H9 (cell line): ENCODE results near the gene RBM44. TPM values are rescaled to one million over a fixed set of nuclear protein-coding genes. Genes with fewer than 3 reads are reported as not detected.

Experiments used
- DNase-seq: peaks from one replicate; pipeline ENCODE4 v3.0.0-alpha.2; 2017
- H2AFZ ChIP-seq: one replicate; pipeline ENCODE4 v1.6.1; 2013; ENCODE audit warnings: mild to moderate bottlenecking, low read length, control low read depth, moderate library complexity
- H2AK5ac ChIP-seq: 2 replicates; pipeline ENCODE4 v1.6.1; 2013; ENCODE audit warnings: low read length, control low read depth, mixed read lengths; ENCODE audit not compliant: insufficient read length
- H2BK120ac ChIP-seq: one replicate; pipeline ENCODE4 v1.6.1; 2013; ENCODE audit warnings: low read depth, mild to moderate bottlenecking, low read length, control low read depth, inconsistent platforms; ENCODE audit not compliant: poor library complexity, severe bottlenecking
- H2BK12ac ChIP-seq: 2 replicates; pipeline ENCODE4 v1.6.1; 2013; ENCODE audit warnings: low read length, control low read depth, mixed read lengths, low read depth; ENCODE audit not compliant: insufficient read length
- H2BK15ac ChIP-seq: 2 replicates; pipeline ENCODE4 v1.6.1; 2013; ENCODE audit warnings: low read depth, low read length, control low read depth
- H2BK20ac ChIP-seq: one replicate; pipeline ENCODE4 v1.6.1; 2013; ENCODE audit warnings: low read depth, mild to moderate bottlenecking, low read length, control low read depth, inconsistent platforms; ENCODE audit not compliant: poor library complexity, severe bottlenecking
- H2BK5ac ChIP-seq: 2 replicates; pipeline ENCODE4 v1.6.1; 2013; ENCODE audit warnings: low read length, control low read depth, mixed read lengths; ENCODE audit not compliant: insufficient read length
- H3K14ac ChIP-seq: 2 replicates; pipeline ENCODE4 v1.6.1; 2013; ENCODE audit warnings: low read length, control low read depth; ENCODE audit not compliant: insufficient read depth
- H3K18ac ChIP-seq: 2 replicates; pipeline ENCODE4 v1.6.1; 2013; ENCODE audit warnings: low read depth, mild to moderate bottlenecking, mixed read lengths, low read length, control low read depth; ENCODE audit not compliant: insufficient read length
- H3K23ac ChIP-seq: 2 replicates; pipeline ENCODE4 v1.6.1; 2013; ENCODE audit warnings: low read length, control low read depth, mixed read lengths, low read depth; ENCODE audit not compliant: insufficient read length
- H3K23me2 ChIP-seq: 2 replicates; pipeline ENCODE4 v1.6.1; 2013; ENCODE audit warnings: low read depth, mild to moderate bottlenecking, mixed read lengths, low read length, control low read depth; ENCODE audit not compliant: insufficient read length, poor library complexity, severe bottlenecking
- H3K27ac ChIP-seq: 2 replicates; pipeline ENCODE4 v1.5.1; 2013; ENCODE audit warnings: low read length, control low read depth, mixed read lengths, low read depth; ENCODE audit not compliant: insufficient read length
- H3K27me3 ChIP-seq: 2 replicates; pipeline ENCODE4 v1.6.1; 2013; ENCODE audit warnings: low read length, control low read depth, inconsistent platforms; ENCODE audit not compliant: insufficient read depth
- H3K4ac ChIP-seq: 2 replicates; pipeline ENCODE4 v1.6.1; 2013; ENCODE audit warnings: low read depth, mild to moderate bottlenecking, control low read depth, inconsistent platforms, low read length, moderate library complexity
- H3K4me1 ChIP-seq: 2 replicates; pipeline ENCODE4 v1.6.1; 2013; ENCODE audit warnings: low read length, control low read depth, inconsistent platforms; ENCODE audit not compliant: insufficient read depth
- H3K4me2 ChIP-seq: 2 replicates; pipeline ENCODE4 v1.6.1; 2013; ENCODE audit warnings: low read length, control low read depth, mixed read lengths; ENCODE audit not compliant: insufficient read length, insufficient read depth
- H3K56ac ChIP-seq: 2 replicates; pipeline ENCODE4 v1.6.1; 2013; ENCODE audit warnings: low read depth, mild to moderate bottlenecking, mixed read lengths, low read length, control low read depth; ENCODE audit not compliant: insufficient read length
- H3K79me1 ChIP-seq: 2 replicates; pipeline ENCODE4 v1.6.1; 2013; ENCODE audit warnings: low read depth, mild to moderate bottlenecking, moderate library complexity, low read length, control low read depth, inconsistent platforms; ENCODE audit not compliant: insufficient read depth, poor library complexity, severe bottlenecking
- H3K79me2 ChIP-seq: 2 replicates; pipeline ENCODE4 v1.6.1; 2013; ENCODE audit warnings: low read length, control low read depth, inconsistent platforms; ENCODE audit not compliant: insufficient read depth
- H3K9ac ChIP-seq: 2 replicates; pipeline ENCODE4 v1.6.1; 2013; ENCODE audit warnings: low read length, control low read depth, mixed read lengths; ENCODE audit not compliant: insufficient read length; ENCODE audit errors: extremely low read depth
- H3K9me3 ChIP-seq: one replicate; pipeline ENCODE4 v1.6.1; 2013; ENCODE audit warnings: low read depth, low read length, inconsistent platforms; ENCODE audit not compliant: control insufficient read depth
- H3T11ph ChIP-seq: one replicate; pipeline ENCODE4 v1.6.1; 2013; ENCODE audit warnings: mild to moderate bottlenecking, low read length, control low read depth, inconsistent platforms
- H4K20me1 ChIP-seq: one replicate; pipeline ENCODE4 v1.6.1; 2013; ENCODE audit not compliant: control insufficient read depth, insufficient read length, insufficient read depth
- H4K5ac ChIP-seq: 2 replicates; pipeline ENCODE4 v1.6.1; 2013; ENCODE audit warnings: low read depth, mild to moderate bottlenecking, mixed read lengths, low read length, control low read depth; ENCODE audit not compliant: insufficient read length
- H4K8ac ChIP-seq: replicated peaks from 2 replicates; pipeline ENCODE4 v1.6.1; 2013; ENCODE audit warnings: low read length, control low read depth, mixed read lengths, low read depth; ENCODE audit not compliant: insufficient read length
- H4K91ac ChIP-seq: 2 replicates; pipeline ENCODE4 v1.6.1; 2013; ENCODE audit warnings: low read depth, mild to moderate bottlenecking, moderate library complexity, mixed read lengths, low read length, control low read depth; ENCODE audit not compliant: insufficient read length
- H3K27ac Mint-ChIP-seq, 3 experiments: 2 replicates in 2 of 3; 3 replicates in 1 of 3; pipeline ENCODE4 v1.8.0; 2020 to 2021; ENCODE audit warnings: mixed read lengths in 3 of 3, mild to moderate bottlenecking in 1 of 3, moderate library complexity in 1 of 3
- H3K27me3 Mint-ChIP-seq: 2 replicates; pipeline ENCODE4 v1.8.0; 2021; ENCODE audit warnings: low read depth, mild to moderate bottlenecking, moderate library complexity, mixed read lengths
- H3K36me3 Mint-ChIP-seq, 3 experiments: 2 replicates in 2 of 3; 3 replicates in 1 of 3; pipeline ENCODE4 v1.8.0; 2020 to 2021; ENCODE audit warnings: low read depth in 3 of 3, mixed read lengths in 3 of 3; ENCODE audit not compliant: insufficient read depth in 1 of 3
- H3K4me1 Mint-ChIP-seq, 2 experiments: 2 replicates each; pipeline ENCODE4 v1.8.0; 2020; ENCODE audit warnings: mixed read lengths in 2 of 2
- H3K4me3 Mint-ChIP-seq, 2 experiments: 2 replicates in 1 of 2; 3 replicates in 1 of 2; pipeline ENCODE4 v1.8.0; 2020 to 2021; ENCODE audit warnings: mild to moderate bottlenecking in 2 of 2, mixed read lengths in 2 of 2, moderate library complexity in 1 of 2
- H3K9me3 Mint-ChIP-seq, 2 experiments: 2 replicates in 1 of 2; 3 replicates in 1 of 2; pipeline ENCODE4 v1.8.0; 2020; ENCODE audit warnings: mild to moderate bottlenecking in 2 of 2, mixed read lengths in 2 of 2, moderate library complexity in 1 of 2
- CTCF ChIP-seq: fragments of 200-600 bp; sonication (generic); conservative IDR thresholded peaks from 3 replicates; pipeline ENCODE4 v1.8.0; 2021; ENCODE audit warnings: antibody characterized with exemption, mild to moderate bottlenecking
- WGBS: extraction: QIAGEN DNeasy Blood & Tissue Kit; methylation state at CpG from one replicate; pipeline ENCODE4 v1.1.7; 2013; ENCODE audit warnings: missing lambda C conversion rate, low lambda C conversion rate, mixed read lengths; ENCODE audit not compliant: insufficient read length; ENCODE audit errors: extremely low coverage; 5-methylcytosine and 5-hydroxymethylcytosine counted together
- total RNA-seq: library from RNA; stranded (reverse); gene quantifications from 2 replicates; pipeline ENCODE4 v1.2.1, GENCODE V29; 2021

The RBM44 gene
- total RNA-seq, 1 experiment from 2014 or later, result 0.15 TPM

- Histone ChIP-seq H3K23ac (no peak overlapping the region), H3K14ac (peak overlapping the region; percentile 71), H3K79me2 (no peaks in the 10 kb centered on the region), H2BK12ac (no peak overlapping the region), H3K4me1 (no peaks in the 10 kb centered on the region), H2BK120ac (no peak overlapping the region), H2BK5ac (no peak overlapping the region), H4K20me1 (peaks cover 2% of the 10 kb centered on the region), H4K8ac (no peak overlapping the region), H3K56ac (no peak overlapping the region), H2AFZ (no peak overlapping the region), H3K9me3 (no peaks in the 10 kb centered on the region), H3K9ac (no peak overlapping the region), H3K79me1 (no peaks in the 10 kb centered on the region), H2AK5ac (no peak overlapping the region), H2BK15ac (no peak overlapping the region), H3K4ac (no peak overlapping the region), H4K91ac (no peak overlapping the region), H3T11ph (no peak overlapping the region), H3K23me2 (peaks cover 2% of the 10 kb centered on the region), H2BK20ac (no peak overlapping the region), H3K27me3 (no peaks in the 10 kb centered on the region), H3K4me2 (no peak overlapping the region), H4K5ac (no peak overlapping the region), H3K18ac (no peak overlapping the region), H3K27ac (no peak overlapping the region)
- H3K27me3 Mint-ChIP-seq, result no peaks in the 10 kb centered on the region
- WGBS, result no CpG with 5 or more reads among the region's 13 CpGs
- no peak for DNase-seq
- H3K36me3 Mint-ChIP-seq, result no peaks in the 10 kb centered on the region
- no peak overlapping the region for H3K4me3 Mint-ChIP-seq
- no peaks in the 10 kb centered on the region for H3K9me3 Mint-ChIP-seq
- peak overlapping the region in 1 of 3 experiments; percentile 31; a peak in 1 of 7 replicates for H3K27ac Mint-ChIP-seq
- no peak for TF ChIP-seq CTCF
- H3K4me1 Mint-ChIP-seq, result no peaks in the 10 kb centered on the region
Observed at GRCh38 chr2:237884681-237885080, 86.1 kb downstream of the RBM44 start.
